ENCODE results near the gene SLFN13. TPM values are rescaled to one million over a fixed set of nuclear protein-coding genes. Genes with fewer than 3 reads are reported as not detected.

The SLFN13 gene
- total RNA-seq, 1 experiment from 2014 or later: 38.5 TPM

- CTCF ChIA-PET: no interaction called here
- no TSS peak for BruUV-seq (replicated peaks)
Measured at GRCh38 chr17:35390156-35390555, 58.4 kb downstream of the SLFN13 start.

DNA sequence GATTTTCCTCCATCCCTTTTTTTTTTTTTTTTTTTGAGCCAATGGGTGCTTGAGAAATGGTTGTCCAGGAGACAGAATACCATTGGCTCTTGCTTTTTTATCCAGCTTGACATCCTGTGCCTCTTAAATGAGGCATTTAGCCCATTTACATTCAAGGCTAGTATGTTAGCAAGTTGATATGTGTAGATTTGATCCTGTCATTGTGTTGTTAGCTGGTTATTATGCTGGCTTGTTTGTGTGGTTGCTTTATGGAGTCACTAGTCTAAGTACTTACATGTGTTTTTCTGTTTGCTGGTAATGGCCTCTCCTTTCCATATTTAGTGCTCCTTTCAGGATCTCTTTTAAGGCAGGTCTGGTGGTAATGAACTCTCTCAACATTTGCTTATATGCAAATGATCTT is 61.1 kb downstream of the SLFN13 start:
- Histone ChIP-seq H2AFZ (no peak overlapping the region), H3K4me1 (replicated peaks; ENCODE audit: insufficient read depth) (no peaks in the 10 kb centered on the region), H3K4me3 (no peak overlapping the region), H3F3A (ENCODE audit: insufficient read depth, low read depth) (no peaks in the 10 kb centered on the region), H3K36me3 (ENCODE audit: low read depth) (no peaks in the 10 kb centered on the region), H3K4me2 (no peak overlapping the region), H3K9me3 (ENCODE audit: insufficient read depth, low read depth) (no peaks in the 10 kb centered on the region), H3K27ac (no peak overlapping the region), H3K9me2 (ENCODE audit: insufficient read depth) (no peaks in the 10 kb centered on the region), H3K27me3 (ENCODE audit: insufficient read depth, low read depth) (peaks cover 3% of the 10 kb centered on the region; the same call in 1 of the 2 replicates), H4K20me1 (ENCODE audit: insufficient read depth) (no peaks in the 10 kb centered on the region; the same call in 1 of the 2 replicates), H3K79me2 (ENCODE audit: low read depth) (no peaks in the 10 kb centered on the region)
- no TSS peak for BruUV-seq (replicated peaks)
- TF ChIP-seq EZH2 (IDR thresholded peaks at IDR 0.05; ENCODE audit: low read depth): no peak
- TF ChIP-seq, protein P1, sequence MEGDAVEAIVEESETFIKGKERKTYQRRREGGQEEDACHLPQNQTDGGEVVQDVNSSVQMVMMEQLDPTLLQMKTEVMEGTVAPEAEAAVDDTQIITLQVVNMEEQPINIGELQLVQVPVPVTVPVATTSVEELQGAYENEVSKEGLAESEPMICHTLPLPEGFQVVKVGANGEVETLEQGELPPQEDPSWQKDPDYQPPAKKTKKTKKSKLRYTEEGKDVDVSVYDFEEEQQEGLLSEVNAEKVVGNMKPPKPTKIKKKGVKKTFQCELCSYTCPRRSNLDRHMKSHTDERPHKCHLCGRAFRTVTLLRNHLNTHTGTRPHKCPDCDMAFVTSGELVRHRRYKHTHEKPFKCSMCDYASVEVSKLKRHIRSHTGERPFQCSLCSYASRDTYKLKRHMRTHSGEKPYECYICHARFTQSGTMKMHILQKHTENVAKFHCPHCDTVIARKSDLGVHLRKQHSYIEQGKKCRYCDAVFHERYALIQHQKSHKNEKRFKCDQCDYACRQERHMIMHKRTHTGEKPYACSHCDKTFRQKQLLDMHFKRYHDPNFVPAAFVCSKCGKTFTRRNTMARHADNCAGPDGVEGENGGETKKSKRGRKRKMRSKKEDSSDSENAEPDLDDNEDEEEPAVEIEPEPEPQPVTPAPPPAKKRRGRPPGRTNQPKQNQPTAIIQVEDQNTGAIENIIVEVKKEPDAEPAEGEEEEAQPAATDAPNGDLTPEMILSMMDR (conservative IDR thresholded peaks at IDR 0.05): no peak
- DNase-seq: no peak
- ChIA-PET CTCF (no interaction called here), POLR2A (ENCODE audit: unreplicated experiment) (no interaction called here)
- intact Hi-C loops (cut with micrococcal nuclease; ENCODE audit: unreplicated experiment): no loop called here

More at GRCh38 chr17:35390156-35390555, 58.4 kb downstream of the SLFN13 start:
- peaks cover 3% of the 10 kb centered on the region; the same call in 1 of the 2 replicates for H3K27me3 ChIP-seq (ENCODE audit: insufficient read depth, low read depth)
- no peaks in the 10 kb centered on the region for H3K4me1 ChIP-seq (replicated peaks; ENCODE audit: insufficient read depth)
- no peak for DNase-seq
- no peak overlapping the region for H3K4me2 ChIP-seq
- no peaks in the 10 kb centered on the region for H3K9me3 ChIP-seq (ENCODE audit: insufficient read depth, low read depth)
- H3K79me2 ChIP-seq (ENCODE audit: low read depth): no peaks in the 10 kb centered on the region
- no peak overlapping the region for H3K4me3 ChIP-seq
- H3K9me2 ChIP-seq (ENCODE audit: insufficient read depth): no peaks in the 10 kb centered on the region
- H3K27ac ChIP-seq: no peak overlapping the region
- intact Hi-C loops (cut with micrococcal nuclease; ENCODE audit: unreplicated experiment): no loop called here
- no peaks in the 10 kb centered on the region for H3K36me3 ChIP-seq (ENCODE audit: low read depth)
- H4K20me1 ChIP-seq (ENCODE audit: insufficient read depth): no peaks in the 10 kb centered on the region; the same call in 1 of the 2 replicates
- no peaks in the 10 kb centered on the region for H3F3A ChIP-seq (ENCODE audit: insufficient read depth, low read depth)
- POLR2A ChIA-PET (ENCODE audit: unreplicated experiment): no interaction called here
- TF ChIP-seq, protein P1 (conservative IDR thresholded peaks at IDR 0.05): no peak
- no peak for TF ChIP-seq EZH2 (IDR thresholded peaks at IDR 0.05; ENCODE audit: low read depth)
- no peak overlapping the region for H2AFZ ChIP-seq

Other genes starting within 250 kb of the SLFN13 start
- 16.1 and 17.3 TPM in 2 replicates for gene SLFN5, start 205.7 kb downstream of the SLFN13 start, total RNA-seq (2021)
- 0.46 and 0.53 TPM in 2 replicates for gene SLFN11, start 75.1 kb downstream of the SLFN13 start, total RNA-seq (2021)
- gene SLFN12, start 16.3 kb downstream of the SLFN13 start, total RNA-seq (2021): 9.7 and 14.3 TPM in 2 replicates
- not detected in 2 replicates for gene SLFN12L, start 88.9 kb upstream of the SLFN13 start, total RNA-seq (2021)
- gene SLFN14, start 112.1 kb upstream of the SLFN13 start, total RNA-seq (2021): not detected in 2 replicates
- 4.7 and 5.8 TPM in 2 replicates for gene PEX12, start 129.8 kb upstream of the SLFN13 start, total RNA-seq (2021)
- 153 and 186 TPM in 2 replicates for gene AP2B1, start 138.6 kb upstream of the SLFN13 start, total RNA-seq (2021)

Data from PC-9 (cell line).